Psoas muscle (tissue), 8 donors: ENCODE data around the gene PUS3. TPM values are rescaled to one million over a fixed set of nuclear protein-coding genes. Genes with fewer than 3 reads are reported as not detected.
"Not testable (repeated sequence)": the region's sequence is repeated elsewhere in the genome, so short reads cannot be mapped to it uniquely, and the experiment has no call there.

Experiments
- ATAC-seq, 4 donors: fragments of 200-7000 bp; cut with Tn5 transposase; one replicate each; pipeline ENCODE4 v1.9.1; 2020; ENCODE audit warnings: moderate library complexity in 3 of 4, mild to moderate bottlenecking in 2 of 4
- DNase-seq, 2 donors: peaks; one replicate each; pipeline ENCODE4 v3.0.0-alpha.2; 2020
- H3K27ac ChIP-seq: fragments of 200-600 bp; one replicate; pipeline ENCODE4 v1.8.0; 2022
- H3K27me3 ChIP-seq, 3 donors: fragments of 200-600 bp in 1 of 3; one replicate each; pipeline versions ENCODE4 v1.6.1 to v1.8.0; 2013 to 2022; ENCODE audit warnings: low read length in 2 of 3, mild to moderate bottlenecking in 2 of 3, moderate library complexity in 1 of 3; ENCODE audit not compliant: insufficient read depth in 3 of 3
- H3K36me3 ChIP-seq, 2 donors: fragments of 200-600 bp in 1 of 2; one replicate each; pipeline versions ENCODE4 v1.6.1 to v1.8.0; 2013 to 2022; ENCODE audit warnings: low read depth in 1 of 2, mild to moderate bottlenecking in 1 of 2, moderate library complexity in 1 of 2; ENCODE audit not compliant: insufficient read depth in 1 of 2
- H3K4me1 ChIP-seq: fragments of 200-600 bp; one replicate; pipeline ENCODE4 v1.8.0; 2022
- H3K4me3 ChIP-seq: fragments of 200-600 bp; one replicate; pipeline ENCODE4 v1.8.0; 2022; ENCODE audit warnings: mild to moderate bottlenecking
- H3K9me3 ChIP-seq: fragments of 200-600 bp; one replicate; pipeline ENCODE4 v1.8.0; 2022
- CTCF ChIP-seq: fragments of 200-600 bp; IDR thresholded peaks from one replicate; pipeline ENCODE4 v1.8.0; 2022; ENCODE audit warnings: antibody characterized with exemption
- WGBS, 3 donors: extraction: QIAGEN DNeasy Blood & Tissue Kit; methylation state at CpG; one replicate each; pipeline versions ENCODE4 v1.1.6 to v1.1.7; 2013; 5-methylcytosine and 5-hydroxymethylcytosine counted together
- intact Hi-C, 2 donors: fragments of 100-400 bp; cut with DNase I; formaldehyde crosslinking; loops; one replicate each; pipeline versions ENCODE4 v1.11.0 to v1.14.2; 2022
- polyA plus RNA-seq, 3 donors: library from polyadenylated mRNA; stranded (reverse); fragments of 200-250 nt; gene quantifications; one replicate each; pipeline ENCODE4 v1.2.3, GENCODE V29; 2013
- total RNA-seq, 4 donors: library from RNA; stranded (reverse); fragmentation: NEBNext Ultra II Directional in 2 of 4; extraction: Animal tissue kit (Norgen Biotek cat#: 25700) in 2 of 4; gene quantifications; one replicate each; pipeline versions ENCODE4 v1.2.1 to v1.2.4, GENCODE V29; 2021 to 2023
- donor health status: healthy with polysubstance abuse.
- donor health status: DM: no; HTN: no; CAD: no; lungs with moderate emphysema.
- donor health status: Bipolar disorder and iron deficiency.
- donor health status: healthy.
- donor health status: DM: yes; HTN: yes; CAD: no.
- donor health status: DM: no; HTN: no; CAD: no.
- donor health status: DM: no; HTN: no; CAD: no.
- donor health status: DM: yes; HTN: yes; CAD: no.

Gene PUS3
- total and polyA plus RNA-seq, 7 donors, result 9.0 to 17.5 (median 16.1) TPM

GRCh38 chr11:125922156-125922555 is 19.1 kb upstream of the PUS3 start:
- Histone ChIP-seq H3K4me3 (no peak overlapping the region), H3K27ac (no peak overlapping the region), H3K4me1 (no peaks in the 10 kb centered on the region), H3K27me3 (peaks cover 0 to 6% (median 0%) of the 10 kb centered on the region in 3 donors), H3K9me3 (no peaks in the 10 kb centered on the region), H3K36me3 (no peaks in the 10 kb centered on the region)
- intact Hi-C loops, result loop anchor here (2.0 to 10.0 kb wide), 2 partner anchors 273 to 343 kb away; partner anchors contain the start of genes FOXRED1 (in 1 of the 2) and SRPRA (in 1 of the 2)
- no peak for TF ChIP-seq CTCF
- 78 to 93% (median 79%) methylated on average over 3 of the region's 3 CpGs for WGBS, 3 donors
- DNase-seq (no peak), ATAC-seq (no peak)

DNA sequence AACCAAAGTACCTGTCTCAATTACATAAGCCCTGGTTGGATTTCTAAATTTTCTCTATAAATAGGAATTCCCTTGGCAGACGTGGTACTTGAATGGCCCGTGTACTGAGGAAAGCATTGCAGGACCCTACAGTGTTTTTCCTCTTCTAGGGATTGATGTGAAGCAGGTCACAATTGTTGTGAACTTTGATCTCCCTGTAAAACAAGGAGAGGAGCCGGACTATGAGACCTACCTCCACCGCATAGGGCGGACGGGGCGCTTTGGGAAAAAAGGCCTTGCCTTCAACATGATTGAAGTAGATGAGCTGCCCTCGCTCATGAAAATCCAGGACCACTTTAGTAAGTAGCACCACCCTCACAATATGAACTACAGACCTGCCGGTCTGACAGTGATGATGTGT is 18.0 kb upstream of the PUS3 start:
- ATAC-seq (no peak), DNase-seq (no peak)
- H3K4me1 ChIP-seq, result no peaks in the 10 kb centered on the region
- H3K36me3 ChIP-seq, result no peaks in the 10 kb centered on the region
- intact Hi-C loops, result loop anchor here in 1 of 2 donors (10.0 kb wide), 1 partner anchor 344 kb away; the partner anchor contains the start of genes FOXRED1 and SRPRA
- no peak overlapping the region for H3K4me3 ChIP-seq
- no peak for TF ChIP-seq CTCF
- no peaks in the 10 kb centered on the region for H3K9me3 ChIP-seq
- peaks cover 0 to 8% (median 0%) of the 10 kb centered on the region in 3 donors for H3K27me3 ChIP-seq
- no peak overlapping the region for H3K27ac ChIP-seq
- WGBS, 3 donors, result 78 to 87% (median 81%) methylated on average over 9 of the region's 9 CpGs

GRCh38 chr11:125918140-125918840 is 15.3 kb upstream of the PUS3 start:
- Histone ChIP-seq H3K9me3 (no peaks in the 10 kb centered on the region), H3K27me3 (peaks cover 0 to 8% (median 3%) of the 10 kb centered on the region in 3 donors), H3K4me1 (no peaks in the 10 kb centered on the region), H3K36me3 (no peaks in the 10 kb centered on the region), H3K27ac (no peak overlapping the region), H3K4me3 (no peak overlapping the region)
- intact Hi-C loops, result no loop called here
- ATAC-seq, result no peak
- no peak for TF ChIP-seq CTCF
- no peak for DNase-seq
- 74 to 81% (median 80%) methylated on average over 13 of the region's 13 CpGs for WGBS, 3 donors

- 66 to 76% (median 73%) methylated on average over 12 of the region's 12 CpGs for WGBS, 3 donors
Measured at GRCh38 chr11:125916683-125917347, 13.8 kb upstream of the PUS3 start.

GRCh38 chr11:125914601-125915000 is 11.6 kb upstream of the PUS3 start:
- H3K27me3 ChIP-seq, ATAC-seq, DNase-seq: not testable (repeated sequence)

More at GRCh38 chr11:125916683-125917347, 13.8 kb upstream of the PUS3 start:
- TF ChIP-seq CTCF, result no peak
- H3K36me3 ChIP-seq, result no peaks in the 10 kb centered on the region
- ATAC-seq, result no peak
- no peak for DNase-seq
- H3K4me1 ChIP-seq, result no peaks in the 10 kb centered on the region
- no peak overlapping the region for H3K4me3 ChIP-seq
- no peak overlapping the region for H3K27ac ChIP-seq
- intact Hi-C loops, result no loop called here
- H3K27me3 ChIP-seq, result peaks cover 0 to 8% (median 6%) of the 10 kb centered on the region in 3 donors
- no peaks in the 10 kb centered on the region for H3K9me3 ChIP-seq

More at GRCh38 chr11:125914601-125915000, 11.6 kb upstream of the PUS3 start:
- intact Hi-C loops, H3K9me3 ChIP-seq, H3K4me1 ChIP-seq, H3K4me3 ChIP-seq, H3K36me3 ChIP-seq, H3K27ac ChIP-seq: not testable (repeated sequence)
- WGBS, 3 donors, result 77 to 90% (median 86%) methylated on average over 3 of the region's 3 CpGs
